8988T (cell line): ENCODE results near the gene SFTPD.

Source experiments
- DNase-seq: peaks from one replicate; pipeline ENCODE4 v3.0.0; 2011

The SFTPD gene

GRCh38 chr10:79944428-79945395, 4.2 kb downstream of the SFTPD start:
- no peak for DNase-seq

- no peak for DNase-seq
Measured at GRCh38 chr10:79943871-79944270, 5.0 kb downstream of the SFTPD start.

- DNase-seq: no peak
Measured at GRCh38 chr10:79942261-79943185, 6.4 kb downstream of the SFTPD start.

GRCh38 chr10:79941585-79942210, 7.2 kb downstream of the SFTPD start:
- DNase-seq: no peak

- no peak for DNase-seq
Measured at GRCh38 chr10:79941146-79941545, 7.8 kb downstream of the SFTPD start.

- DNase-seq: no peak
Measured at GRCh38 chr10:79940431-79940830, 8.5 kb downstream of the SFTPD start.

GRCh38 chr10:79939969-79940368, 8.9 kb downstream of the SFTPD start:
- DNase-seq: no peak

- DNase-seq: no peak
Measured at GRCh38 chr10:79938728-79939406, 10.0 kb downstream of the SFTPD start.

- no peak for DNase-seq
Measured at GRCh38 chr10:79937701-79938151, 11.2 kb downstream of the SFTPD start.

GRCh38 chr10:79936625-79937615, 12.0 kb downstream of the SFTPD start:
- DNase-seq: no peak

GRCh38 chr10:79933961-79934360, 14.9 kb downstream of the SFTPD start:
- DNase-seq: no peak

- no peak for DNase-seq
Measured at GRCh38 chr10:79932841-79933379, 16.0 kb downstream of the SFTPD start.

- no peak for DNase-seq
Measured at GRCh38 chr10:79932307-79932706, 16.6 kb downstream of the SFTPD start.

- no peak for DNase-seq
Measured at GRCh38 chr10:79930751-79931150, 18.2 kb downstream of the SFTPD start.

GRCh38 chr10:79930267-79930666, 18.6 kb downstream of the SFTPD start:
- DNase-seq: no peak

GRCh38 chr10:79929409-79929904, 19.4 kb downstream of the SFTPD start:
- peak; percentile 60 for DNase-seq

- DNase-seq: no peak
Measured at GRCh38 chr10:79928028-79928583, 20.8 kb downstream of the SFTPD start.

GRCh38 chr10:79927111-79927828, 21.6 kb downstream of the SFTPD start:
- DNase-seq: no peak

GRCh38 chr10:79926037-79926436, 22.9 kb downstream of the SFTPD start:
- no peak for DNase-seq

- no peak for DNase-seq
Measured at GRCh38 chr10:79925614-79926013, 23.3 kb downstream of the SFTPD start.
